ENCODE results near the gene CD244. TPM values are rescaled to one million over a fixed set of nuclear protein-coding genes. Genes with fewer than 3 reads are reported as not detected.
"Not testable (repeated sequence)": the region's sequence is repeated elsewhere in the genome, so short reads cannot be mapped to it uniquely, and the experiment has no call there.

Gene CD244
- total and polyA plus RNA-seq, 8 donors: 0.15 to 1.1 (median 0.43) TPM; not detected in 3

DNA sequence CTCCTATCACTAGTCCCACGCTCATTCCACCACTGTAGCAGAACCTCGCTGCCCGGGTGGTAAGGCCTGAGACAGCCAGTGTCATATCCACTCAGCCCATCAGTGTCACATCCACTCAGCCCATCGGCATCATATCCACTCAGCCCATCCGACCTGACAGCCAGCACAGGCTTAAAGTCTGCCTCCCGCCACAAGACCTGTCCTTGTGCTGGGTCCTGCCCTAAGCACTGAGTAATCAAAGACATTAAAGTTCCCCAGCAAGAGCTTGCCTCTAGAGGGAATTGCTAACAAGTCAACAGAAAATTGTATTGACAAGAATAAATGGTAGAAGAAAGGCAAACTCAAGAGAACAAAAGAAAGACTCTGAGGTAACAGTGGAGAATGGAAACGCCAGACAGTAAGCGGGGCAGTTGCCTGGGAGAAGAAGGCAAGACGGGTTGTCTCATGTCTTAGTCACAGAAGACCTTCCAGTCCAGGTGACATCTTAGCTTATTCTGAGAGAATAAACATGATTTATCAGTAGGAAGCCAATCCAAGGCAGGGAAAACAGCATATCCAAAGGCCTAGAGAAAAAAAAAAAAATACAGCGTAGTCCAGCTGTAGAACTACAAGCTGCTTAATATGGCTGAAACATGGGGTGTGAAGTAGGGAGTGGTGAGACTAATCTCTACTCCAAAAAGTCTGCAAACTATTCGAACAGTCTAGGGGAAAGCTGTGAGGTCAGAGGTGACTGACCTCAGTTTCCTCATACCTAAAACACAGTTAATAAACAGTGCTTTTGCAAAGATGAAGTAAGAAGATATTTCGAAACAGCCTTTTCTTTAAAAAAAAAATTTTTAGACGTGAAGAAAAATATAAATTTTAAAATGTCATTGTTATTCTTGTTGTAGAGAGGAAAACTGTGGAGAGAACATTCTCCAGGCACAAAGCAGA lies 21.2 kb upstream of the CD244 start:
- WGBS, 5 donors: 84 to 89% (median 86%) methylated on average over 13 of the region's 13 CpGs
- Histone ChIP-seq H3K36me3 (no peaks in the 10 kb centered on the region), H3K4me3 (no peak overlapping the region), H3K27me3 (no peaks in the 10 kb centered on the region), H3K27ac (no peak overlapping the region), H3K4me1 (peaks cover 0 to 6% (median 3%) of the 10 kb centered on the region in 4 donors), H3K9me3 (no peaks in the 10 kb centered on the region)
- TF ChIP-seq POLR2AphosphoS5 (IDR thresholded peaks at IDR 0.05) (no peak), EP300 (IDR thresholded peaks at IDR 0.05) (no peak), POLR2A (IDR thresholded peaks at IDR 0.05) (no peak)
- TF ChIP-seq, protein P1, sequence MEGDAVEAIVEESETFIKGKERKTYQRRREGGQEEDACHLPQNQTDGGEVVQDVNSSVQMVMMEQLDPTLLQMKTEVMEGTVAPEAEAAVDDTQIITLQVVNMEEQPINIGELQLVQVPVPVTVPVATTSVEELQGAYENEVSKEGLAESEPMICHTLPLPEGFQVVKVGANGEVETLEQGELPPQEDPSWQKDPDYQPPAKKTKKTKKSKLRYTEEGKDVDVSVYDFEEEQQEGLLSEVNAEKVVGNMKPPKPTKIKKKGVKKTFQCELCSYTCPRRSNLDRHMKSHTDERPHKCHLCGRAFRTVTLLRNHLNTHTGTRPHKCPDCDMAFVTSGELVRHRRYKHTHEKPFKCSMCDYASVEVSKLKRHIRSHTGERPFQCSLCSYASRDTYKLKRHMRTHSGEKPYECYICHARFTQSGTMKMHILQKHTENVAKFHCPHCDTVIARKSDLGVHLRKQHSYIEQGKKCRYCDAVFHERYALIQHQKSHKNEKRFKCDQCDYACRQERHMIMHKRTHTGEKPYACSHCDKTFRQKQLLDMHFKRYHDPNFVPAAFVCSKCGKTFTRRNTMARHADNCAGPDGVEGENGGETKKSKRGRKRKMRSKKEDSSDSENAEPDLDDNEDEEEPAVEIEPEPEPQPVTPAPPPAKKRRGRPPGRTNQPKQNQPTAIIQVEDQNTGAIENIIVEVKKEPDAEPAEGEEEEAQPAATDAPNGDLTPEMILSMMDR (IDR thresholded peaks at IDR 0.05): no peak
- DNase-seq: no peak
- intact Hi-C loops (cut with DNase I; ENCODE audit: low total_unique reads): no loop called here

DNA sequence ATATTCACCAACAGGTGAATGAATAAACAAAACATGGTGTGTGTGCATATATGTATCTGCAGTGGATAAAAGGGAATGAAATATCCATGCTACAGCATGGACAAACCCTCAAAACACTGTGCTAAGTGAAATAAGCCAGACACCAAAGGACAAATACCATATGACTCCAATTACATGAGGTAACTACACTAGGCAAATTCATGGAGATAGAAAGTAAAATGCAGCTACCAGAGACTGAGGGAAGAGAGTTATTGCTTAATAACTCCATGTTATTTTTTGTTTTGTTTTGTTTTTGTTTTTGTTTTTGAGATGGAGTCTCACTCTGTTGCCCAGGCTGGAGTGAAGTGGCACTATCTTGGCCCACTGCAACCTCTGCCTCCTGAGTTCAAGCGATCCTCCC lies 19.9 kb upstream of the CD244 start:
- no peak overlapping the region for H3K4me3 ChIP-seq
- 95 to 100% (median 96%) methylated on average over 1 of the region's 1 CpG for WGBS, 5 donors
- intact Hi-C loops (cut with DNase I; ENCODE audit: low total_unique reads): no loop called here
- H3K27me3 ChIP-seq: no peaks in the 10 kb centered on the region
- H3K36me3 ChIP-seq: no peaks in the 10 kb centered on the region
- no peak overlapping the region for H3K27ac ChIP-seq
- peaks cover 0 to 6% (median 3%) of the 10 kb centered on the region in 4 donors for H3K4me1 ChIP-seq
- no peaks in the 10 kb centered on the region for H3K9me3 ChIP-seq
- DNase-seq: no peak
- no peak for TF ChIP-seq EP300 (IDR thresholded peaks at IDR 0.05)
- no peak for TF ChIP-seq POLR2AphosphoS5 (IDR thresholded peaks at IDR 0.05)
- no peak for TF ChIP-seq POLR2A (IDR thresholded peaks at IDR 0.05)
- TF ChIP-seq, protein P1 (IDR thresholded peaks at IDR 0.05): no peak

- 82 to 95% (median 89%) methylated on average over 6 to 7 of the region's 7 CpGs for WGBS, 5 donors
Measured at GRCh38 chr1:160881264-160881663, 18.6 kb upstream of the CD244 start.

GRCh38 chr1:160880216-160880615 lies 17.5 kb upstream of the CD244 start:
- H3K27me3 ChIP-seq: no peaks in the 10 kb centered on the region
- no peak for TF ChIP-seq POLR2A (IDR thresholded peaks at IDR 0.05)
- TF ChIP-seq, protein P1 (IDR thresholded peaks at IDR 0.05): no peak
- TF ChIP-seq EP300 (IDR thresholded peaks at IDR 0.05): no peak
- TF ChIP-seq POLR2AphosphoS5 (IDR thresholded peaks at IDR 0.05): no peak
- no peak overlapping the region for H3K4me3 ChIP-seq
- 89 to 95% (median 93%) methylated on average over 3 of the region's 3 CpGs for WGBS, 5 donors
- H3K9me3 ChIP-seq: no peaks in the 10 kb centered on the region
- intact Hi-C loops (cut with DNase I; ENCODE audit: low total_unique reads): no loop called here
- H3K27ac ChIP-seq: no peak overlapping the region
- no peak for DNase-seq
- H3K4me1 ChIP-seq: peaks cover 0 to 7% (median 1%) of the 10 kb centered on the region in 4 donors
- no peaks in the 10 kb centered on the region for H3K36me3 ChIP-seq

More at GRCh38 chr1:160881264-160881663, 18.6 kb upstream of the CD244 start:
- H3K4me1 ChIP-seq; intact Hi-C loops (cut with DNase I; ENCODE audit: low total_unique reads); DNase-seq; H3K4me3 ChIP-seq; H3K27me3 ChIP-seq; H3K27ac ChIP-seq; H3K9me3 ChIP-seq; H3K36me3 ChIP-seq: not testable (repeated sequence)

DNA sequence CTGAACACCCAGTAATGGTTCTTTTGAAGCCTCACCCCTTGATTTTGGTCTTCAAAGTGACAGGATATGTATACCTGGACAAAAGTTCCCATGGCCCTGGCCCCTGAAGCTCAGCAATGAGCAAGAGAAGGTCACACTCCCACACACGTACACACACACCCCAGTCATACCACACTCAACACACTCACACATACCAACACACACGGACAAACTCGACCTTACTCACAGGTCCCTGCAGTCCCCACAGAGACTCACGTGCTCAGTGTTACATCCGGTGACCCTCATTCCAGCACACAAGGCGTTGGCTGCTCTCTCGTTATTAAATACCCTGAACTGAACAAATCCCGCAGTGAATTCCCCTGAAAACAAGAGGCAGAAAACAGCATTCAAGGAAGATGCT lies 16.4 kb upstream of the CD244 start:
- Histone ChIP-seq H3K36me3 (no peaks in the 10 kb centered on the region), H3K4me3 (no peak overlapping the region), H3K27me3 (no peaks in the 10 kb centered on the region), H3K27ac (no peak overlapping the region), H3K4me1 (peaks cover 0 to 15% (median 3%) of the 10 kb centered on the region in 4 donors), H3K9me3 (no peaks in the 10 kb centered on the region)
- TF ChIP-seq POLR2AphosphoS5 (IDR thresholded peaks at IDR 0.05) (no peak), POLR2A (IDR thresholded peaks at IDR 0.05) (no peak)
- TF ChIP-seq, protein P1 (IDR thresholded peaks at IDR 0.05): no peak
- intact Hi-C loops (cut with DNase I; ENCODE audit: low total_unique reads): no loop called here
- DNase-seq: no peak
- 55 to 68% (median 56%) methylated on average over 8 of the region's 8 CpGs for WGBS, 5 donors

Measured in stomach (tissue), 9 donors.